Neutrophil (primary cell): Measurements from ENCODE around the gene FAAP100.

Experiments used
- H3K27ac ChIP-seq: fragments of 200-600 bp; sonication (generic); 2 replicates; pipeline ENCODE4 v1.5.1; 2016; ENCODE audit warnings: mild to moderate bottlenecking, moderate library complexity
- H3K27me3 ChIP-seq: fragments of 200-600 bp; sonication (generic); 2 replicates; pipeline ENCODE4 v1.6.0; 2016; ENCODE audit warnings: mild to moderate bottlenecking
- H3K36me3 ChIP-seq: fragments of 200-600 bp; sonication (generic); 2 replicates; pipeline ENCODE4 v1.5.1; 2017
- H3K4me1 ChIP-seq, 2 experiments: fragments of 200-600 bp in 1 of 2; sonication (generic) in 1 of 2; 1 replicate in 1 of 2; 2 replicates in 1 of 2; pipeline versions ENCODE4 v1.5.1 to v1.6.1; 2013 to 2016; ENCODE audit warnings: low read depth in 1 of 2, low read length in 1 of 2, mild to moderate bottlenecking in 1 of 2, moderate library complexity in 1 of 2; ENCODE audit not compliant: control insufficient read depth in 1 of 2, insufficient read depth in 1 of 2
- H3K4me3 ChIP-seq, 2 experiments: fragments of 200-600 bp in 1 of 2; sonication (generic) in 1 of 2; 1 replicate in 1 of 2; 2 replicates in 1 of 2; pipeline ENCODE4 v1.5.1; 2013 to 2016; ENCODE audit warnings: low read depth in 1 of 2, low read length in 1 of 2, mild to moderate bottlenecking in 1 of 2, moderate library complexity in 1 of 2
- H3K9me3 ChIP-seq: fragments of 200-600 bp; sonication (generic); 2 replicates; pipeline ENCODE4 v1.5.1; 2016
- TF ChIP-seq, protein P1 (sequence below): fragments of 200-600 bp; sonication (generic); IDR thresholded peaks from 2 replicates; pipeline ENCODE4 v1.5.1; 2016; ENCODE audit warnings: antibody characterized with exemption

The FAAP100 gene

DNA sequence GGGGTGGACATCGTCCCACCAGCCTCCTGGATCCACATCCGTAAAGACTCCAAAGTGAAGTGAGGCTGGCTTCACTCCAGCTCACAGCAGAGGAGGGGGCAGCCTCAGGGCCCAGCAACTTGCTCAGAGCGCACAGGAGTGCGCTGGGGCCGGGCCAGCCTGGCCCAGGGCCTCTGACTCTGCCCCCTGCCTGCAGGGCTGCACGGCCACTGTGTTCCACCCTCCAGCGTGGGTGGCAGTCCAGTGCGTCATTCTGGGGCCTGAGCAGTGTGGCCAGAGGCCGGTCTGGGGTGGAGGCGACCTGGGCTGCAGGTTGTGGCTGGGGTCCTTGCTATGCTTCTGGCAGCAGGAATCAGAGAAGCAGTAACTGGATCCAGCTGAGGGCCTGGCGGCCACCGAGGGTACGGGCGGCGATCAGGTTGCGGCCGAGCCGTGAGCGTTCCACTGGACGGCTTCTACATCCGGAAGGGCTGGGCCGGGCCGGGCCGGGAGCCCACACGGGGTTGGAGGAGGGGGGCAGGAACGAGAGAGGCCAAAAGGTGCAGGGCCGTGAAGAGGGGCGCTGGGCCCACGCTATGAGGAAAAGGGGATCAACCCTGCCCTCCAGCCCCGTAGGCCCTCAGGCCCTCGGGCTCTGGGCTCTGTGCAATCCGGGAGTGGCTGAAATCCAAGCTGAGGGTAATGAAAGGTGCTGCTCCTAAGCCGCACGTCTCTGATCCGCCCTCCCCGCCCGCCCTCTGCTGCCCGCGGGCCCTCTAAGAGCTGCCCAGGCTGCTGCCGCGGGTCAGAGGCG is 24.4 kb downstream of the FAAP100 start, which contains the start of gene FSCN2:
FSCN2 (plus strand) TSS at position 787 of the 793 bp plus-strand sequence. CDS start 155 bp downstream, outside the sequence.
- TF ChIP-seq, protein P1, sequence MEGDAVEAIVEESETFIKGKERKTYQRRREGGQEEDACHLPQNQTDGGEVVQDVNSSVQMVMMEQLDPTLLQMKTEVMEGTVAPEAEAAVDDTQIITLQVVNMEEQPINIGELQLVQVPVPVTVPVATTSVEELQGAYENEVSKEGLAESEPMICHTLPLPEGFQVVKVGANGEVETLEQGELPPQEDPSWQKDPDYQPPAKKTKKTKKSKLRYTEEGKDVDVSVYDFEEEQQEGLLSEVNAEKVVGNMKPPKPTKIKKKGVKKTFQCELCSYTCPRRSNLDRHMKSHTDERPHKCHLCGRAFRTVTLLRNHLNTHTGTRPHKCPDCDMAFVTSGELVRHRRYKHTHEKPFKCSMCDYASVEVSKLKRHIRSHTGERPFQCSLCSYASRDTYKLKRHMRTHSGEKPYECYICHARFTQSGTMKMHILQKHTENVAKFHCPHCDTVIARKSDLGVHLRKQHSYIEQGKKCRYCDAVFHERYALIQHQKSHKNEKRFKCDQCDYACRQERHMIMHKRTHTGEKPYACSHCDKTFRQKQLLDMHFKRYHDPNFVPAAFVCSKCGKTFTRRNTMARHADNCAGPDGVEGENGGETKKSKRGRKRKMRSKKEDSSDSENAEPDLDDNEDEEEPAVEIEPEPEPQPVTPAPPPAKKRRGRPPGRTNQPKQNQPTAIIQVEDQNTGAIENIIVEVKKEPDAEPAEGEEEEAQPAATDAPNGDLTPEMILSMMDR: no peak
- Histone ChIP-seq H3K4me3 (no peak within 1 kb of the TSS), H3K27me3 (peaks cover 73% of the 10 kb centered on the region), H3K9me3 (no peaks in the 10 kb centered on the region), H3K4me1 (no peaks in the 10 kb centered on the region), H3K27ac (no peak within 1 kb of the TSS), H3K36me3 (no peaks in the 10 kb centered on the region)

DNA sequence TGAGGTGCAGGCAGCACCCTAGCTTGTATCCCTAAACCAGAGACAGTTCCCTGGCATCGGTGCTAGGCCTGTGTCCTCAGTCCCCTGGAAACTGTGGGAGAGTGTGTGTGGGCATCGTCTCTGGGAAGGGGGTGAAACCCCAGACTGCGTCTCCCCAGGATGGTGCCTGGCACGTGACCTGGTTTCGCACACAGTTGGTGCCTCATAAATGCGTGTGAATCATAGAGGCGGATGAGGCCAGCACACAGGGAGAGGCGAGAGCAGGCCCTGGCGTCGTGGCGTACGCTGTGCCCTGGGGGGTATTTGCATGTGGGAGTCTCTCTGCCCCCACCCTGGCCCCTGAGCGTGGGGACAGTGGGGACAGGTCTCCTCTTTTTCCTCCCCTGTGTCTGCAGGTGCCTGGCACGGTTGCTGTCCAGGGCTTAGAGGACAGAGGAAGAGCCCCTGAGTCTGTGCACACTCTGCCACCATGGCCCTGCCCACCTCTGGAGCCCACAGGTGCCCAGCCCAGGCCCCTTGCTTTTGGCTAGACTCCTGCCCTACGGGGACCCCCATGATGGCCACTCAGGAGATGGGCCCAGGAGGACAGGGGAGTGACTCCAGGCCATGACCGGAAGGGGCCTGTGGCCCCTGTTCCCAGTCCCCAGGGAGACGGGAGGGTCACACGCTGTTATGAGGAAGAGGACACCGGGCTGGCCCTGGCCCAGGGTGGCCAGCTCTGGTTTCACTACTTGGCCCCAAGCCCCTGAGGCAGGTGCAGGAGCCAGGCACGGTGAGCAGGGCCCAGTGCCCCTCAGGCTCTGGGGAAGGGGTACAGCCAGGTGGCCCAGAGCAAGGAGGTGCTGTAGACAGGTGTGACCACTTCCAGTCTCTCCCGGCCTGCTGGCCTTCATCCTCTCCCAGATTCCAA is 25.2 kb downstream of the FAAP100 start:
- Histone ChIP-seq H3K4me1 (no peaks in the 10 kb centered on the region), H3K27ac (no peak overlapping the region), H3K36me3 (no peaks in the 10 kb centered on the region), H3K9me3 (no peaks in the 10 kb centered on the region), H3K27me3 (peaks cover 79% of the 10 kb centered on the region), H3K4me3 (no peak overlapping the region)
- TF ChIP-seq, protein P1: no peak

DNA sequence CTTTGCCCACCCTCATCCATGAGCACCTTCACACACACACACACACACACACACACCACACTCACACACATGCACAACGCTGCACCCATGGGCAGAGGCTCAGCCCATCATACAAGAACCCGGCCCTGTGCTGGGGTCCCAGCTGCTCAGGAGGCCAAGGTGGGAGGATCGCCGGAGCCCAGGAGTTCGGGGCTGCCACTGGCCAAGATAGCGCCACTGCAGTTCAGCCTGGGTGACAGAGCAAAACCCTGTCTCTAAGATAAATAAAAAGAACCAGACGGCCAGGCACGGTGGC is 27.3 kb downstream of the FAAP100 start:
- no peaks in the 10 kb centered on the region for H3K36me3 ChIP-seq
- peaks cover 89% of the 10 kb centered on the region for H3K27me3 ChIP-seq
- TF ChIP-seq, protein P1: no peak
- H3K4me3 ChIP-seq: no peak overlapping the region
- H3K9me3 ChIP-seq: no peaks in the 10 kb centered on the region
- H3K27ac ChIP-seq: no peak overlapping the region
- peaks cover 0 to 2% of the 10 kb centered on the region in 2 experiments for H3K4me1 ChIP-seq

DNA sequence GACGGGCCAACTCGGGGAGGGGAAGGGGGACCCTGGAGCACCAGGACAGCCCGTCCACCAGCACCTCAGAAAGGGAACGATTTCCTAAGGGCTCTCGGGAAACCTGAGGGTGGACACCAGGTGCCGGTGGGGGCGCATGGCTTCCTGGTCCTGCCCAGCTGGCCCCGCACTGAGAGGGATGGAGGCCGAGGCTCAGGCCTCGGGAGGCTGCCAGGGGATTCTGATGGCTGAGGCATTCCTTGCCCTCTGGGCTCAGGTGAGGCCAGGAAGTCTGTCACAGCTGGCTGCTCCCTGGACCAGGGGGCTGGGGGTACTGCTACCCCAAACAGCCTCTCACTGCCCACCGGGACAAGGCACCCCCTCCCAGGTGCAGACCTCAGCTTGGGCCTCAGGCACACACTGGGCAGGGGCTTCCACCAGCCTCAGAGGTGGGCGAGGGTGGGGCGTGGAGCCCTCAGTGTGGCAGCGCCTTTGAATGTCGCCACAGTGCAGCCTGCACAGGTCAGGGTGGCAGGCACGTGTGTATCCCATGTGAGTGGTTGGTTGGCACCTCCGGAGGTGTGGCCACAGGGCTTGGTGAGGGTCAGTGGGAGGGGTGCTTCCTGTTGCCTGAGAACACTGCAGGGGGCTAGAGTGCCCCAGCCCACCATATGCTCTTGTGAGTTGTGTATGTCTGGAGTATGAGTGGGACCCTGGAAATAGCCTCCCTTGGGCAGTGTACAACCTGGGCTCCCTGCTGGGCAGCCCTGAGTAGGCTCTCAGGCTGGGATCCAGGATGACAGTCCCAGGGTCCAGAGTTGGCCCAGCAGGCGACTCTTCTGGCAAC is 27.9 kb downstream of the FAAP100 start:
- Histone ChIP-seq H3K4me1 (peaks cover 5 to 7% of the 10 kb centered on the region in 2 experiments), H3K4me3 (no peak overlapping the region), H3K36me3 (no peaks in the 10 kb centered on the region), H3K9me3 (no peaks in the 10 kb centered on the region), H3K27me3 (peaks cover 89% of the 10 kb centered on the region), H3K27ac (no peak overlapping the region)
- TF ChIP-seq, protein P1: no peak

DNA sequence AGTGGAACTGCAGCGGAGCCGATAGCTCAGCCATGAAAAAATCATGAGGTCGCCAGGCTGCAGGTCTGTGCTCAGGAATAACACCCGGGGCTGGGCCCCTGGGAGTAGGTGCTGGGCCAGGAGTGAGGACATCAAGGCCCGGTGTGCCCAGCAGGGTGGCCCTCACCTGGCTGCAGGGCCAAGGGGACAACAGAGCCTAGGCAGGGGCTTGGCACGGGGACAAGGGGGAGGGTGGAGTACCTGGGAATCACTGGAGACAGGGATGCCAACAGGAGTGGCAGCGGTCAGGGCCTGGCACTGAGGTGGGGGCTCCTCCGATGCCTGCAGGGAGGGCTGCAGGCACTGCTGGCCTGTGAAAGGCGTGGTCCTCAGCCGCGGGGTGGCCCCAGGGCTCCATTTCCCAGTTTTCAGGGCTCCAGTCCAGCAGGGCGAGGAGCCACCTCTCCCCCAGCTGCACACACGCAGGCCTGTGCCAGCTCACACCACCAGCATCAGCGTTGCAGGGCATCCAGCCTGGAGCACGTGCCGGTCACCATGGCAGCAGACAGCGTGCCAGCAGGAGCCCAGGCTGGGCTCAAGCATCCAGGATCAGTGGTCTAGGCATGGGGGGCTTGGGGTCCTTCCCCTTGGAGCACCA is 28.6 kb downstream of the FAAP100 start:
- H3K4me1 ChIP-seq: peaks cover 12 to 15% of the 10 kb centered on the region in 2 experiments
- TF ChIP-seq, protein P1: no peak
- no peak overlapping the region for H3K27ac ChIP-seq
- H3K27me3 ChIP-seq: peaks cover 86% of the 10 kb centered on the region
- no peak overlapping the region for H3K4me3 ChIP-seq
- H3K36me3 ChIP-seq: no peaks in the 10 kb centered on the region
- H3K9me3 ChIP-seq: no peaks in the 10 kb centered on the region
